ENCODE results near the gene LRIF1. TPM values are rescaled to one million over a fixed set of nuclear protein-coding genes. Genes with fewer than 3 reads are reported as not detected.

The LRIF1 gene
- total and polyA plus RNA-seq, 2 of the 8 experiments (the other 6 are each of a cell fraction or from before 2014, with no cell fraction given): 5.2 to 19.3 TPM

- H3K18ac ChIP-seq (ENCODE audit: extremely low read depth, low read length): no peak overlapping the region
Measured at GRCh38 chr1:110903853-110904500, 59.7 kb downstream of the LRIF1 start.

More at GRCh38 chr1:110903853-110904500, 59.7 kb downstream of the LRIF1 start:
- Histone ChIP-seq H3K79me2 (ENCODE audit: control insufficient read depth in 1 of 2, insufficient read depth in 2 of 2, low read length in 2 of 2) (no peaks in the 10 kb centered on the region), H3K27me3 (replicated peaks in 1 of 4; ENCODE audit: control insufficient read depth in 3 of 4, extremely low read depth in 1 of 4, insufficient read depth in 3 of 4, low read length in 3 of 4) (no peaks in the 10 kb centered on the region), H2BK12ac (ENCODE audit: low read depth, low read length) (no peak overlapping the region), H3K9me3 (ENCODE audit: insufficient read depth in 2 of 2, low read depth in 1 of 2, low read length in 1 of 2) (peaks cover 4 to 5% of the 10 kb centered on the region in 2 experiments; a peak in 1 of 4 replicates), H3K27ac (ENCODE audit: low read depth, low read length) (no peak overlapping the region), H4K91ac (replicated peaks; ENCODE audit: insufficient read length, low read length) (no peak overlapping the region), H3K4me3 (ENCODE audit: extremely low read depth in 1 of 4, insufficient read depth in 2 of 4, low read depth in 3 of 4, low read length in 4 of 4) (no peak overlapping the region), H3K4ac (replicated peaks; ENCODE audit: insufficient read length, low read depth, low read length) (no peak overlapping the region), H3K14ac (ENCODE audit: insufficient read length) (no peak overlapping the region), H3K36me3 (ENCODE audit: control insufficient read depth in 2 of 4, insufficient read depth in 4 of 4, low read length in 3 of 4) (no peaks in the 10 kb centered on the region), H3K79me1 (ENCODE audit: low read depth, low read length) (no peaks in the 10 kb centered on the region), H2BK5ac (ENCODE audit: low read depth, low read length) (no peak overlapping the region), H3K56ac (replicated peaks; ENCODE audit: insufficient read length, low read depth, low read length) (no peak overlapping the region), H2BK20ac (ENCODE audit: low read length) (no peak overlapping the region), H2AFZ (ENCODE audit: low read length) (no peak overlapping the region), H2BK120ac (replicated peaks; ENCODE audit: low read depth, low read length) (no peak overlapping the region), H4K20me1 (replicated peaks in 1 of 2; ENCODE audit: control insufficient read depth in 1 of 2, insufficient read depth in 2 of 2, low read length in 2 of 2) (no peaks in the 10 kb centered on the region), H4K5ac (ENCODE audit: insufficient read length, low read depth, low read length) (no peak overlapping the region), H3K4me2 (ENCODE audit: insufficient read depth in 1 of 2, low read depth in 2 of 2, low read length in 2 of 2) (no peak overlapping the region), H2BK15ac (ENCODE audit: low read length) (no peak overlapping the region), H3K23me2 (ENCODE audit: low read depth, low read length) (no peaks in the 10 kb centered on the region), H4K8ac (ENCODE audit: extremely low read depth, insufficient read depth, low read length) (no peak overlapping the region), H2AK5ac (ENCODE audit: low read depth, low read length) (no peak overlapping the region), H3K23ac (ENCODE audit: insufficient read length) (no peak overlapping the region), H3K4me1 (replicated peaks in 1 of 4; ENCODE audit: control insufficient read depth in 3 of 4, insufficient read depth in 4 of 4, low read length in 3 of 4) (no peaks in the 10 kb centered on the region), H3K9ac (replicated peaks in 1 of 4; ENCODE audit: extremely low read depth in 1 of 4, low read depth in 3 of 4, low read length in 3 of 4) (no peak overlapping the region)
- TF ChIP-seq CHD1 (IDR thresholded peaks at IDR 0.05; ENCODE audit: low read depth, low read length) (no peak), SIN3A (conservative IDR thresholded peaks at IDR 0.05 in 1 of 2, IDR thresholded peaks at IDR 0.05 in 1 of 2; ENCODE audit: low read depth in 1 of 2, low read length in 2 of 2) (no peak), KDM1A (IDR thresholded peaks at IDR 0.05; ENCODE audit: borderline replicate concordance, low read length) (no peak), ZNF274 (IDR thresholded peaks at IDR 0.05; ENCODE audit: borderline replicate concordance, extremely low read depth, low read length) (no peak), E2F6 (IDR thresholded peaks at IDR 0.05) (no peak), ASH2L (IDR thresholded peaks at IDR 0.05; ENCODE audit: low read length) (no peak), PHF8 (conservative IDR thresholded peaks at IDR 0.05; ENCODE audit: low read depth, low read length) (no peak)
- DNase-seq (ENCODE audit: low read depth in 1 of 2, low spot score in 2 of 2): no peak
- FAIRE-seq: no peak
- ChIA-PET CTCF (ENCODE audit: partially characterized antibody) (no interaction called here), POLR2A (ENCODE audit: partially characterized antibody) (no interaction called here)
- WGBS, 2 experiments (ENCODE audit: extremely low coverage in 1 of 2, insufficient coverage in 1 of 2, insufficient read length in 1 of 2, insufficient replicate concordance in 2 of 2, low coverage in 1 of 2, low lambda C conversion rate in 2 of 2, missing lambda C conversion rate in 1 of 2): 84% methylated on average over 3 of the region's 3 CpGs; no CpG with 5 or more reads in 1 of the 2 experiments
